ENCODE data around the gene RNLS. TPM values are rescaled to one million over a fixed set of nuclear protein-coding genes. Genes with fewer than 3 reads are reported as not detected.

Gene RNLS
- total RNA-seq, 2 donors from 2014 or later = 21.7 to 31.8 TPM

GRCh38 chr10:88390041-88390440 lies 193.1 kb downstream of the RNLS start:
- DNase-seq (ENCODE audit: low spot score) = no peak
- Histone ChIP-seq H3K9me3 (no peaks in the 10 kb centered on the region), H3K27me3 (replicated peaks; ENCODE audit: insufficient read depth) (no peaks in the 10 kb centered on the region), H3K27ac (no peak overlapping the region), H3K4me1 (replicated peaks) (no peaks in the 10 kb centered on the region), H3K4me3 (no peak overlapping the region), H3K36me3 (no peaks in the 10 kb centered on the region)
- intact Hi-C loops (cut with DNase I) = no loop called here
- no peak for TF ChIP-seq POLR2AphosphoS5 (IDR thresholded peaks at IDR 0.05)
- no peak for TF ChIP-seq POLR2A (IDR thresholded peaks at IDR 0.05)
- TF ChIP-seq CTCF (IDR thresholded peaks at IDR 0.05) = no peak
- WGBS = 80% methylated on average over 4 of the region's 4 CpGs

GRCh38 chr10:88389456-88389855 lies 193.7 kb downstream of the RNLS start:
- Histone ChIP-seq H3K4me3 (no peak overlapping the region), H3K4me1 (replicated peaks) (no peaks in the 10 kb centered on the region), H3K27me3 (replicated peaks; ENCODE audit: insufficient read depth) (no peaks in the 10 kb centered on the region), H3K27ac (no peak overlapping the region), H3K36me3 (no peaks in the 10 kb centered on the region), H3K9me3 (no peaks in the 10 kb centered on the region)
- intact Hi-C loops (cut with DNase I) = loop anchor here (5.0 to 10.0 kb wide), 2 partner anchors 135 to 163 kb away; no protein-coding TSS in a partner anchor
- DNase-seq (ENCODE audit: low spot score) = peak; percentile 39
- TF ChIP-seq POLR2AphosphoS5 (IDR thresholded peaks at IDR 0.05) (peak; percentile 14), CTCF (IDR thresholded peaks at IDR 0.05) (peak; percentile 44 to 79 (median 77)), POLR2A (IDR thresholded peaks at IDR 0.05) (no peak)
- 11% methylated on average over 3 of the region's 3 CpGs for WGBS

GRCh38 chr10:88388324-88388723 lies 194.8 kb downstream of the RNLS start:
- Histone ChIP-seq H3K27me3 (replicated peaks; ENCODE audit: insufficient read depth) (no peaks in the 10 kb centered on the region), H3K9me3 (no peaks in the 10 kb centered on the region), H3K36me3 (no peaks in the 10 kb centered on the region), H3K4me1 (replicated peaks) (no peaks in the 10 kb centered on the region), H3K27ac (no peak overlapping the region), H3K4me3 (no peak overlapping the region)
- TF ChIP-seq POLR2AphosphoS5 (IDR thresholded peaks at IDR 0.05) = no peak
- TF ChIP-seq POLR2A (IDR thresholded peaks at IDR 0.05) = no peak
- no peak for TF ChIP-seq CTCF (IDR thresholded peaks at IDR 0.05)
- no peak for DNase-seq (ENCODE audit: low spot score)
- intact Hi-C loops (cut with DNase I) = loop anchor here (5.0 to 10.0 kb wide), 2 partner anchors 134 to 164 kb away; no protein-coding TSS in a partner anchor

- Histone ChIP-seq H3K27me3 (replicated peaks; ENCODE audit: insufficient read depth) (no peaks in the 10 kb centered on the region), H3K27ac (peak overlapping the region in 1 of 2 donors; percentile 16), H3K4me1 (replicated peaks) (no peaks in the 10 kb centered on the region), H3K9me3 (no peaks in the 10 kb centered on the region), H3K36me3 (no peaks in the 10 kb centered on the region), H3K4me3 (no peak overlapping the region)
- intact Hi-C loops (cut with DNase I) = loop anchor here (2.0 to 10.0 kb wide), 3 partner anchors 132 to 526 kb away; no protein-coding TSS in a partner anchor
- 12% methylated on average over 6 of the region's 6 CpGs for WGBS
- DNase-seq (ENCODE audit: low spot score) = no peak
- TF ChIP-seq CTCF (IDR thresholded peaks at IDR 0.05) (no peak), POLR2AphosphoS5 (IDR thresholded peaks at IDR 0.05) (no peak), POLR2A (IDR thresholded peaks at IDR 0.05) (no peak)
These were observed 196.0 kb downstream of the RNLS start for GRCh38 chr10:88386821-88387773.
